NAMALWA (cell line): ENCODE results near the gene LRRC74B.

Source experiments
- DNase-seq: peaks from one replicate; pipeline ENCODE4 v3.0.0-alpha.2; 2015; ENCODE audit warnings: low spot score

The LRRC74B gene

GRCh38 chr22:21014202-21014725 is 31.5 kb upstream of the LRRC74B start:
- peak; percentile 90 for DNase-seq

GRCh38 chr22:21014726-21015465 is 30.9 kb upstream of the LRRC74B start, which contains the start of gene P2RX6:
TSS of gene P2RX6 (plus strand) at chr22:21015165. CDS start at chr22:21015175, 10 bp downstream.
- DNase-seq, result no peak

GRCh38 chr22:21015466-21016006 is 30.2 kb upstream of the LRRC74B start:
- DNase-seq, result no peak

- DNase-seq, result no peak
Observed at GRCh38 chr22:21016644-21017420, 28.9 kb upstream of the LRRC74B start.

- DNase-seq, result no peak
Observed at GRCh38 chr22:21018314-21018713, 27.4 kb upstream of the LRRC74B start.

GRCh38 chr22:21020802-21021429 is 24.8 kb upstream of the LRRC74B start:
- DNase-seq, result peak; percentile 66

- no peak for DNase-seq
Observed at GRCh38 chr22:21022507-21022906, 23.2 kb upstream of the LRRC74B start.

GRCh38 chr22:21022955-21023614 is 22.7 kb upstream of the LRRC74B start:
- peak; percentile 51 for DNase-seq

- no peak for DNase-seq
Observed at GRCh38 chr22:21025266-21025665, 20.5 kb upstream of the LRRC74B start.

GRCh38 chr22:21025763-21026755 is 19.7 kb upstream of the LRRC74B start:
- DNase-seq, result no peak

- DNase-seq, result no peak
Observed at GRCh38 chr22:21026783-21027692, 18.7 kb upstream of the LRRC74B start.

- DNase-seq, result no peak
Observed at GRCh38 chr22:21028277-21029251, 17.2 kb upstream of the LRRC74B start.

GRCh38 chr22:21029486-21030025 is 16.2 kb upstream of the LRRC74B start:
- no peak for DNase-seq

GRCh38 chr22:21030032-21030431 is 15.7 kb upstream of the LRRC74B start:
- no peak for DNase-seq

GRCh38 chr22:21030621-21031544 is 14.9 kb upstream of the LRRC74B start:
- no peak for DNase-seq

GRCh38 chr22:21031545-21032036 is 14.2 kb upstream of the LRRC74B start:
- no peak for DNase-seq
